ENCODE data around the gene ZBTB46. TPM values are rescaled to one million over a fixed set of nuclear protein-coding genes. Genes with fewer than 3 reads are reported as not detected.

The ZBTB46 gene
- total RNA-seq, 1 experiment from 2014 or later, result 27.1 TPM

DNA sequence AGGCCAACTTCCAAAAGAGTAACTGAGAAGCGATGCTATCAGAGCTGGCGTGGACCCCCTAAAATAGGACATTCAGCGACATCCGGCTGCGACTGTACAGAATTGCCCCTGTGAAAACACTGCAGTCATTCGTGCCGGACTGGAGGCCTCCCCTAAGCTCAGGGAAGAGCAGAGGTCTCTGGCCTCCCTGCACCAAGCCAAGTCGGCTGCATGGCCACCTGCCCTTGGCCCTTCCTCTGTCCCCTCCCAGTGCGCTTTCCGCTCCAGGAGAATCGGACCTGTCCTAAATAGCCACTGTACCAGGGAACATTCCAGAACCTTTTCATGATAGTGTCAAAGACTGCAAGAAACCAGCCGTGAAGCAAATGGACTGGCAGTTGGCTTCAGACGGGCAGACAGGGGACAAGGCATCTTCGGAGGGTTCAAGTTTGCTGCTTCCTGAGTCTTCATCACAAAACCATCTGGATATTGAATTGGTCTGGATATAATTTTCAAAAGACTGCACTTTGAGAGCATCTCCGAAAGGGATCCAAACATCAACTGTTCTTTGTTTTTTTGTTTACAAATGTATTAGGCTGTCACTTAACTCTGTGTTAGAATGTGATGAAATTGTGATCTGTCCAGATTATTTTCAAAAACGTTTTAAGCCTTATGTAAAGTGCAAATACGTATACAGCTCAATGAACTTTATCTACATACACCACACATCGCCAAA is 75.0 kb downstream of the ZBTB46 start:
- Histone ChIP-seq H3K9ac (ENCODE audit: extremely low read depth, insufficient read length, low read length) (no peak overlapping the region), H2AK5ac (ENCODE audit: insufficient read length, low read length) (no peak overlapping the region), H3K27ac (ENCODE audit: insufficient read length, low read depth, low read length) (no peak overlapping the region), H4K20me1 (ENCODE audit: control insufficient read depth, insufficient read depth, insufficient read length) (no peaks in the 10 kb centered on the region), H3K14ac (ENCODE audit: insufficient read depth, low read length) (no peak overlapping the region), H3K27me3 (ENCODE audit: insufficient read depth, low read length) (no peaks in the 10 kb centered on the region), H3K4me2 (ENCODE audit: insufficient read depth, insufficient read length, low read length) (no peak overlapping the region), H2AFZ (ENCODE audit: low read length) (no peak overlapping the region), H2BK20ac (ENCODE audit: low read depth, low read length, poor library complexity, severe bottlenecking) (no peak overlapping the region), H3K4ac (ENCODE audit: low read depth, low read length) (no peak overlapping the region), H3K79me2 (ENCODE audit: insufficient read depth, low read length) (no peaks in the 10 kb centered on the region), H2BK120ac (ENCODE audit: low read depth, low read length, poor library complexity, severe bottlenecking) (no peak overlapping the region), H3T11ph (ENCODE audit: low read length) (no peak overlapping the region), H3K56ac (ENCODE audit: insufficient read length, low read depth, low read length) (no peak overlapping the region), H2BK5ac (ENCODE audit: insufficient read length, low read length) (no peak overlapping the region), H3K23me2 (ENCODE audit: insufficient read length, low read depth, low read length, poor library complexity, severe bottlenecking) (no peaks in the 10 kb centered on the region), H3K4me1 (ENCODE audit: insufficient read depth, low read length) (no peaks in the 10 kb centered on the region; the same call in 1 of the 2 replicates), H3K23ac (ENCODE audit: insufficient read length, low read depth, low read length) (no peak overlapping the region), H2BK15ac (ENCODE audit: low read depth, low read length) (no peak overlapping the region), H3K18ac (ENCODE audit: insufficient read length, low read depth, low read length) (no peak overlapping the region), H4K5ac (ENCODE audit: insufficient read length, low read depth, low read length) (no peak overlapping the region), H3K9me3 (ENCODE audit: control insufficient read depth, low read depth, low read length) (no peaks in the 10 kb centered on the region), H4K91ac (ENCODE audit: insufficient read length, low read depth, low read length) (no peak overlapping the region), H4K8ac (replicated peaks; ENCODE audit: insufficient read length, low read depth, low read length) (no peak overlapping the region), H2BK12ac (ENCODE audit: insufficient read length, low read depth, low read length) (no peak overlapping the region), H3K79me1 (ENCODE audit: insufficient read depth, low read depth, low read length, poor library complexity, severe bottlenecking) (no peaks in the 10 kb centered on the region)
- Mint-ChIP-seq H3K4me1 (peaks cover 14 to 22% of the 10 kb centered on the region in 2 experiments), H3K9me3 (no peaks in the 10 kb centered on the region), H3K27me3 (ENCODE audit: low read depth) (no peaks in the 10 kb centered on the region), H3K27ac (peak overlapping the region in 1 of 3 experiments; percentile 55; a peak in 1 of 7 replicates), H3K36me3 (ENCODE audit: insufficient read depth in 1 of 3, low read depth in 3 of 3) (peaks cover 0 to 11% (median 2%) of the 10 kb centered on the region in 3 experiments; a peak in 5 of 7 replicates), H3K4me3 (no peak overlapping the region)
- TF ChIP-seq, protein P1, sequence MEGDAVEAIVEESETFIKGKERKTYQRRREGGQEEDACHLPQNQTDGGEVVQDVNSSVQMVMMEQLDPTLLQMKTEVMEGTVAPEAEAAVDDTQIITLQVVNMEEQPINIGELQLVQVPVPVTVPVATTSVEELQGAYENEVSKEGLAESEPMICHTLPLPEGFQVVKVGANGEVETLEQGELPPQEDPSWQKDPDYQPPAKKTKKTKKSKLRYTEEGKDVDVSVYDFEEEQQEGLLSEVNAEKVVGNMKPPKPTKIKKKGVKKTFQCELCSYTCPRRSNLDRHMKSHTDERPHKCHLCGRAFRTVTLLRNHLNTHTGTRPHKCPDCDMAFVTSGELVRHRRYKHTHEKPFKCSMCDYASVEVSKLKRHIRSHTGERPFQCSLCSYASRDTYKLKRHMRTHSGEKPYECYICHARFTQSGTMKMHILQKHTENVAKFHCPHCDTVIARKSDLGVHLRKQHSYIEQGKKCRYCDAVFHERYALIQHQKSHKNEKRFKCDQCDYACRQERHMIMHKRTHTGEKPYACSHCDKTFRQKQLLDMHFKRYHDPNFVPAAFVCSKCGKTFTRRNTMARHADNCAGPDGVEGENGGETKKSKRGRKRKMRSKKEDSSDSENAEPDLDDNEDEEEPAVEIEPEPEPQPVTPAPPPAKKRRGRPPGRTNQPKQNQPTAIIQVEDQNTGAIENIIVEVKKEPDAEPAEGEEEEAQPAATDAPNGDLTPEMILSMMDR (conservative IDR thresholded peaks at IDR 0.05), result no peak
- peak; percentile 18 for DNase-seq
- WGBS (ENCODE audit: extremely low coverage, insufficient read length, low lambda C conversion rate), result no CpG with 5 or more reads among the region's 18 CpGs
